ENCODE results near the gene NIPSNAP2. TPM values are rescaled to one million over a fixed set of nuclear protein-coding genes. Genes with fewer than 3 reads are reported as not detected.
A peak's percentile ranks its signal among the peaks of the same experiment; 100 is the strongest.

Gene NIPSNAP2
- total and polyA plus RNA-seq, 2 of the 13 experiments (the other 11 are each of a cell fraction or from before 2014, with no cell fraction given) = 40.3 to 61.5 TPM

DNA sequence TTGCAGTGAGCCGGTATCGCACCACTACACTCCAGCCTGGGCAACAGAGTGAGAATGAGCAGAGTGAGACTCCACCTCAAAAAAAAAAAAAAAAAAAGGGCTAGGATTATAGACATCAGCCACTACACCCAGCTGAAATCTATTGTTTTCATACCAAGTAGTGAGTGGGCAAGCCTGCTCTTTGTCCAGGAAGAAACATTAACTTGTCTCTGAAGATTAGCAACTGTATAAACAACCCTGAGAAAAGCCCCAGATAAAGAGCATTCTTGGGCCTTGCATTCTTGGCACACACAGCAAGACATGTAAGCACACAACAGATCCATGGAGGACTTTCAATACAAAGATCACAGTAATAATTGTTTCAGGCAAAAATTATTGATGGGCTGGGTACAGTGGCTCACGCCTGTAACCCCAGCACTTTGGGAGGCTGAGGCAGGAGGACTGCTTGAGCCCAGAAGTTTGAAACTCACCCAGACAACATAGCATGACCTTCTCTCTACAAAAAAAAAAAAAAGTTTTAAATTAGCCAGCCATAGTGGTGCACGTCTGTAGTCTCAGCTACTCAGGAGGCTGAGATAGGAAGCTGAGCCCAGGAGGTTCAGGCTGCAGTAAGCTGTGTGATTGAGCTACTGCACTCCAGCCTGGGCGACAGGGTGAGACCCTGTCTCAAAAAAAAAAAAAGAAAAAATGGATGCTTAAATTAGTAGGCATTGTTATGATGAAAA is 82.5 kb downstream of the NIPSNAP2 start (continued):
- TF ChIP-seq SOX13 (IDR thresholded peaks at IDR 0.05) = peak; percentile 56; the same call in 1 of the 2 replicates
- TF ChIP-seq SOX13 (CRISPR knock-in tag; conservative IDR thresholded peaks at IDR 0.05 in 1 of 2, IDR thresholded peaks at IDR 0.05 in 1 of 2) = peak in 1 of 2 experiments; percentile 80; a peak in 2 of 4 replicates
- no peak for TF ChIP-seq CENPT (CRISPR knock-in tag; IDR thresholded peaks at IDR 0.05; ENCODE audit: low read depth)
- TF ChIP-seq ZNF670 (CRISPR knock-in tag; IDR thresholded peaks at IDR 0.05; ENCODE audit: borderline replicate concordance) = 0 out of 2 replicates have a peak, but pooled peaks have one; percentile 31
- 0 out of 2 replicates have a peak, but pooled peaks have one; percentile 33 for TF ChIP-seq PPARG (CRISPR knock-in tag; conservative IDR thresholded peaks at IDR 0.05)
- TF ChIP-seq RXRB (CRISPR knock-in tag; IDR thresholded peaks at IDR 0.05; ENCODE audit: borderline replicate concordance) = 0 out of 2 replicates have a peak, but pooled peaks have one; percentile 15
- no peak for TF ChIP-seq HCFC1 (IDR thresholded peaks at IDR 0.05; ENCODE audit: low read depth, low read length)
- TF ChIP-seq KDM4B (CRISPR knock-in tag; IDR thresholded peaks at IDR 0.05) = no peak
- TF ChIP-seq, protein P1, sequence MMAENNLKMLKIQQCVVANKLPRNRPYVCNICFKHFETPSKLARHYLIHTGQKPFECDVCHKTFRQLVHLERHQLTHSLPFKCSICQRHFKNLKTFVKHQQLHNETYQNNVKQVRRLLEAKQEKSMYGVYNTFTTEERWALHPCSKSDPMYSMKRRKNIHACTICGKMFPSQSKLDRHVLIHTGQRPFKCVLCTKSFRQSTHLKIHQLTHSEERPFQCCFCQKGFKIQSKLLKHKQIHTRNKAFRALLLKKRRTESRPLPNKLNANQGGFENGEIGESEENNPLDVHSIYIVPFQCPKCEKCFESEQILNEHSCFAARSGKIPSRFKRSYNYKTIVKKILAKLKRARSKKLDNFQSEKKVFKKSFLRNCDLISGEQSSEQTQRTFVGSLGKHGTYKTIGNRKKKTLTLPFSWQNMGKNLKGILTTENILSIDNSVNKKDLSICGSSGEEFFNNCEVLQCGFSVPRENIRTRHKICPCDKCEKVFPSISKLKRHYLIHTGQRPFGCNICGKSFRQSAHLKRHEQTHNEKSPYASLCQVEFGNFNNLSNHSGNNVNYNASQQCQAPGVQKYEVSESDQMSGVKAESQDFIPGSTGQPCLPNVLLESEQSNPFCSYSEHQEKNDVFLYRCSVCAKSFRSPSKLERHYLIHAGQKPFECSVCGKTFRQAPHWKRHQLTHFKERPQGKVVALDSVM (CRISPR knock-in tag; IDR thresholded peaks at IDR 0.05) = peak; percentile 91
- TF ChIP-seq, protein P2, sequence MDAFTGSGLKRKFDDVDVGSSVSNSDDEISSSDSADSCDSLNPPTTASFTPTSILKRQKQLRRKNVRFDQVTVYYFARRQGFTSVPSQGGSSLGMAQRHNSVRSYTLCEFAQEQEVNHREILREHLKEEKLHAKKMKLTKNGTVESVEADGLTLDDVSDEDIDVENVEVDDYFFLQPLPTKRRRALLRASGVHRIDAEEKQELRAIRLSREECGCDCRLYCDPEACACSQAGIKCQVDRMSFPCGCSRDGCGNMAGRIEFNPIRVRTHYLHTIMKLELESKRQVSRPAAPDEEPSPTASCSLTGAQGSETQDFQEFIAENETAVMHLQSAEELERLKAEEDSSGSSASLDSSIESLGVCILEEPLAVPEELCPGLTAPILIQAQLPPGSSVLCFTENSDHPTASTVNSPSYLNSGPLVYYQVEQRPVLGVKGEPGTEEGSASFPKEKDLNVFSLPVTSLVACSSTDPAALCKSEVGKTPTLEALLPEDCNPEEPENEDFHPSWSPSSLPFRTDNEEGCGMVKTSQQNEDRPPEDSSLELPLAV (CRISPR knock-in tag; conservative IDR thresholded peaks at IDR 0.05; ENCODE audit: low read depth) = no peak
- TF ChIP-seq, protein P3, sequence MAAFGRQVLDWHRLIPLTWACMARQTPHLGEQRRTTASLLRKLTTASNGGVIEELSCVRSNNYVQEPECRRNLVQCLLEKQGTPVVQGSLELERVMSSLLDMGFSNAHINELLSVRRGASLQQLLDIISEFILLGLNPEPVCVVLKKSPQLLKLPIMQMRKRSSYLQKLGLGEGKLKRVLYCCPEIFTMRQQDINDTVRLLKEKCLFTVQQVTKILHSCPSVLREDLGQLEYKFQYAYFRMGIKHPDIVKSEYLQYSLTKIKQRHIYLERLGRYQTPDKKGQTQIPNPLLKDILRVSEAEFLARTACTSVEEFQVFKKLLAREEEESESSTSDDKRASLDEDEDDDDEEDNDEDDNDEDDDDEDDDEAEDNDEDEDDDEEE (CRISPR knock-in tag; IDR thresholded peaks at IDR 0.05) = no peak
- TF ChIP-seq ZBTB20 (CRISPR knock-in tag; IDR thresholded peaks at IDR 0.05; ENCODE audit: borderline replicate concordance, low read depth) = no peak
- no peak for TF ChIP-seq HDAC6 (IDR thresholded peaks at IDR 0.05; ENCODE audit: low read depth, low read length)
- TF ChIP-seq, protein P4, sequence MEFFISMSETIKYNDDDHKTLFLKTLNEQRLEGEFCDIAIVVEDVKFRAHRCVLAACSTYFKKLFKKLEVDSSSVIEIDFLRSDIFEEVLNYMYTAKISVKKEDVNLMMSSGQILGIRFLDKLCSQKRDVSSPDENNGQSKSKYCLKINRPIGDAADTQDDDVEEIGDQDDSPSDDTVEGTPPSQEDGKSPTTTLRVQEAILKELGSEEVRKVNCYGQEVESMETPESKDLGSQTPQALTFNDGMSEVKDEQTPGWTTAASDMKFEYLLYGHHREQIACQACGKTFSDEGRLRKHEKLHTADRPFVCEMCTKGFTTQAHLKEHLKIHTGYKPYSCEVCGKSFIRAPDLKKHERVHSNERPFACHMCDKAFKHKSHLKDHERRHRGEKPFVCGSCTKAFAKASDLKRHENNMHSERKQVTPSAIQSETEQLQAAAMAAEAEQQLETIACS (CRISPR knock-in tag; IDR thresholded peaks at IDR 0.05) = no peak
- TF ChIP-seq, protein P5, sequence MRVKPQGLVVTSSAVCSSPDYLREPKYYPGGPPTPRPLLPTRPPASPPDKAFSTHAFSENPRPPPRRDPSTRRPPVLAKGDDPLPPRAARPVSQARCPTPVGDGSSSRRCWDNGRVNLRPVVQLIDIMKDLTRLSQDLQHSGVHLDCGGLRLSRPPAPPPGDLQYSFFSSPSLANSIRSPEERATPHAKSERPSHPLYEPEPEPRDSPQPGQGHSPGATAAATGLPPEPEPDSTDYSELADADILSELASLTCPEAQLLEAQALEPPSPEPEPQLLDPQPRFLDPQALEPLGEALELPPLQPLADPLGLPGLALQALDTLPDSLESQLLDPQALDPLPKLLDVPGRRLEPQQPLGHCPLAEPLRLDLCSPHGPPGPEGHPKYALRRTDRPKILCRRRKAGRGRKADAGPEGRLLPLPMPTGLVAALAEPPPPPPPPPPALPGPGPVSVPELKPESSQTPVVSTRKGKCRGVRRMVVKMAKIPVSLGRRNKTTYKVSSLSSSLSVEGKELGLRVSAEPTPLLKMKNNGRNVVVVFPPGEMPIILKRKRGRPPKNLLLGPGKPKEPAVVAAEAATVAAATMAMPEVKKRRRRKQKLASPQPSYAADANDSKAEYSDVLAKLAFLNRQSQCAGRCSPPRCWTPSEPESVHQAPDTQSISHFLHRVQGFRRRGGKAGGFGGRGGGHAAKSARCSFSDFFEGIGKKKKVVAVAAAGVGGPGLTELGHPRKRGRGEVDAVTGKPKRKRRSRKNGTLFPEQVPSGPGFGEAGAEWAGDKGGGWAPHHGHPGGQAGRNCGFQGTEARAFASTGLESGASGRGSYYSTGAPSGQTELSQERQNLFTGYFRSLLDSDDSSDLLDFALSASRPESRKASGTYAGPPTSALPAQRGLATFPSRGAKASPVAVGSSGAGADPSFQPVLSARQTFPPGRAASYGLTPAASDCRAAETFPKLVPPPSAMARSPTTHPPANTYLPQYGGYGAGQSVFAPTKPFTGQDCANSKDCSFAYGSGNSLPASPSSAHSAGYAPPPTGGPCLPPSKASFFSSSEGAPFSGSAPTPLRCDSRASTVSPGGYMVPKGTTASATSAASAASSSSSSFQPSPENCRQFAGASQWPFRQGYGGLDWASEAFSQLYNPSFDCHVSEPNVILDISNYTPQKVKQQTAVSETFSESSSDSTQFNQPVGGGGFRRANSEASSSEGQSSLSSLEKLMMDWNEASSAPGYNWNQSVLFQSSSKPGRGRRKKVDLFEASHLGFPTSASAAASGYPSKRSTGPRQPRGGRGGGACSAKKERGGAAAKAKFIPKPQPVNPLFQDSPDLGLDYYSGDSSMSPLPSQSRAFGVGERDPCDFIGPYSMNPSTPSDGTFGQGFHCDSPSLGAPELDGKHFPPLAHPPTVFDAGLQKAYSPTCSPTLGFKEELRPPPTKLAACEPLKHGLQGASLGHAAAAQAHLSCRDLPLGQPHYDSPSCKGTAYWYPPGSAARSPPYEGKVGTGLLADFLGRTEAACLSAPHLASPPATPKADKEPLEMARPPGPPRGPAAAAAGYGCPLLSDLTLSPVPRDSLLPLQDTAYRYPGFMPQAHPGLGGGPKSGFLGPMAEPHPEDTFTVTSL (CRISPR knock-in tag; IDR thresholded peaks at IDR 0.05; ENCODE audit: borderline replicate concordance) = 0 out of 2 replicates have a peak, but pooled peaks have one; percentile 19
- 0 out of 2 replicates have a peak, but pooled peaks have one; percentile 49 for TF ChIP-seq REPIN1 (CRISPR knock-in tag; IDR thresholded peaks at IDR 0.05; ENCODE audit: borderline replicate concordance, low read depth)
